NCI-H524 treated with DMSO at 0.1 percent for 48 hours (cell line): ENCODE results near the gene EPB41.
"Not testable (repeated sequence)": the region's sequence is repeated elsewhere in the genome, so short reads cannot be mapped to it uniquely, and the experiment has no call there.

Experiments
- DNase-seq: peaks from one replicate; lab custom pipeline; 2025; lab: John Stamatoyannopoulos, UW

The EPB41 gene

GRCh38 chr1:29133861-29134694 is 219.7 kb downstream of the EPB41 start:
- DNase-seq = no peak

DNA sequence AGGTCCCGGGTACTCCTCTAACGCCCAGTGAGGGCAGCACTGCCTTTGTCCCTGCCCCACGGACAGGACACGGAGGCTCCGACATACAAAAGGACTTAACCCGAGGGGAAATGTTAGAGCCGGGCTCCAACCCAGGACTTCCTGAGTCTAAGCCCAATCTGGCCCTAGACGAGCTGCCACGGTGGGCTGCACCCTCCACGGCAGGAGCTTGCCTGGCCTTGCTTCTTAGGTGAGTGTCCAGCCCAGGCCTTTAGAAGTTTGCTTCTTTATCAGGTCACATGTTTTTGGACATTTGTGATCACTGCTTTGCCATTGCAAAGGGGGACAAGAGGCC is 220.3 kb downstream of the EPB41 start:
- DNase-seq = no peak

- DNase-seq = no peak
Measured at GRCh38 chr1:29136391-29136915, 222.1 kb downstream of the EPB41 start.

GRCh38 chr1:29142714-29143113 is 228.3 kb downstream of the EPB41 start:
- DNase-seq = no peak

DNA sequence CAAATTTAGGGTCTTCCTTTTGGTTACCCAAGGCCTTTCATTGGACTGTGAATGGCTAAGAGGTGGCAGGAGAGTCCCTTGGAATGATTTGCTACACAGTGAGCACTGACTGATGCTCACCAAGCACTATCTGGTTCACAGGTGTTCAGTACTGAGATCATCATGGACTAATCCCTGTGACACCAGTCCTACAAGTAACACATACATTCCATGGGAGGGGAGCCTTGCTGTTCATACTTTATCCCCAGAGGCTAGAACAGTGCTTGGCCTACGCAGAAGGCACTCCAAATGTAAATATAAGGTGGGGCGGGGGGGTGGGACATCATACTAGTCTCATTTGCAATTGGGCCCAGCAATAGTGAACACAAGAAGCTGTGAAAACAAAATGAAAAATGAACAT is 229.8 kb downstream of the EPB41 start:
- no peak for DNase-seq

- DNase-seq = no peak
Measured at GRCh38 chr1:29145739-29146437, 231.5 kb downstream of the EPB41 start.

DNA sequence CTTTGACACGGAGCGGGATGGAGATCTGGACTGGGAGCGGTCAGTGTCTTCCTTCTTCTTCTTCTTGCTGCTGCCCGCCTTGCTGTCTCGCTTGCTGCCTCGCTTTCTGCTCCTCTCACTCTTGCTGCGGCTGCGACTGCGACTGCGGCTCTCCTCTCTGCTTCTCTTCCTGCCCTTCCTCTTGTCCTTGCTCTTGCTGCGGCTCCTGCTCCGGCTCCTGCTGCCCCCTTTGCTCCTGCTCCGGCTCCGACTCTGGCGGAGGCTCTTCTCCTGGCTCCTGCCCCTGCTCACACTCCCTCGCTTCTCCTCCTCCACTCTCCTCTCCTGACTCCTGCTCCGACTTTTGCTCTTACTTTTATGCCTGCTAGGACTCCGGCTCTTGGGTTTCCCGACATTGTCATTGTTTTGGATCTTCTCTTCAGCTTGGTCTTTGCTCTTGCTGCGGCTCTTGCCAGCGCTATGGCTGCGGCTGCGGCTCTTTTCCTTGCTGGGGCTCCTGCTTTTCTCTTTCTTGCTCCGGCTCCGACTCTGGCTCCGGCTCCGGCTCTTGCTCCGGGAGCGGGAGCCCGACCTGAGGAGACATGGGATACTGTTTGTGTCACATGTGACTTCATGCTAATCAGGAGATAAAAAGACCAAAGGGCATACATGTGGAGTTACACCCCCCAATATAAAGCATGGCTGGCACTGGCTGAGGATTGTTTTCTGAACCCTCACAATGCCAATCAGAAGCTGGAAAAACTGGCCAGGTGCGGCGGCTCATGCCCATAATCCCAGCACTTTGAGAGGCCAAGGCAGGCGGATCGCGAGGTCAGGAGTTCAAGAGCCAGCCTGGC is 234.5 kb downstream of the EPB41 start:
- no peak for DNase-seq

GRCh38 chr1:29150346-29150745 is 236.0 kb downstream of the EPB41 start:
- DNase-seq = not testable (repeated sequence)

GRCh38 chr1:29152046-29152805 is 237.9 kb downstream of the EPB41 start:
- DNase-seq = no peak

GRCh38 chr1:29156543-29157268 is 242.3 kb downstream of the EPB41 start:
- DNase-seq = no peak

- no peak for DNase-seq
Measured at GRCh38 chr1:29157269-29157601, 242.9 kb downstream of the EPB41 start.

DNA sequence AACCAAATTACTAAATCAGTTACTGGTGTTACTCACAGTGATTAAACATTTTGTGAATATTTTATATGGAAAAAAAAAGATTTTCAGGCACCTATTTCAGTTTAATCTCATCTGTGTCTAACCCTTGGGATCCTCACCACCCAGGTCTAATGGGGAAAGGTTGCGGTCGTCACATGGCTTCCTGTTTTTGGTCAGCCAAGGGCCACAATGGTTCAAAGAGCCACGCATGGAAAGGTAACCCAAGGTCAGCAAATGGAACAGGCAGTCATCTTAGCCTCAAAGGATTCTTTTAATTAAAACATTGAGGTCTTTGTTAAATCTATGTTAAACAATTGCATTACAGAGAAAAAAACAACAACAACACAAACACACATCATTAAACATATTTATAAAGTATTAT is 245.4 kb downstream of the EPB41 start:
- DNase-seq = no peak

DNA sequence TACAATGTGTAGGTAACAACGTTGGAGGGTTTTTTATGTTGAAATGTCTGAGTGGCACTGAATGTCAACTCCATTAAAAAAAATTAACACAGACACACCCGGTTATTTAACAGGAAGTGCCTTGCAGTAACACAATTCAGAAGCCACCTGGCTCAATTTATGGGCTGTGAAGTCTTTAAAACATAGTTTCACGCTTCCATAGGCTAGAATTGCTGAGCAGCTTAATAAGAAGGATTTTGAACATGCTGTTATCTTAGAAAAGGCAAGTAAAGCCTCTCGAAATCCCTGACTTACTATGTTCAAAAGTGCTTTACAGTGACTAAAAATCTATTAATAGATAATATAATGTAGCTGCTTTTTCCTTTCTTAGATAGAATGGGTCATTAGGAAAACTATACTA is 247.7 kb downstream of the EPB41 start:
- DNase-seq = no peak

- DNase-seq = no peak
Measured at GRCh38 chr1:29162476-29163138, 248.2 kb downstream of the EPB41 start.

DNA sequence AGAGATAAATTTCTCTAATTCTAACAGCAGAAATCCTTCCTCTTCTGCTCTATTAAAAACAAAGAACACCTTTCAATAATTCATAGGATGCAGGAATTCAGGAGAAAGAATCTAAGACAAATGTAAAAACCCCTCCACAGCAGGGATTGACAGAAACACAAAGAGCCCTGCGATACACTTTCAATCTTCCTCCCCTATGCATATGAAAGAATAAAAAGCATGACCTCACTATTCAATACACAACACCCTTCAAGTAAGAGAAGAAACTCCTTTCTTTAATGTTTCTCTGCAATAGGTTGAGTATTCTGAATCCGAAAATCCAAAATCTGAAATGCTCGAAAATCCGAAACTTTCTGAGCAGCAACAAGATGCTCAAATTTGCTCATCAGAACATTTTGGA is 250.2 kb downstream of the EPB41 start:
- DNase-seq = no peak

GRCh38 chr1:29166291-29166878 is 252.0 kb downstream of the EPB41 start:
- DNase-seq = no peak

DNA sequence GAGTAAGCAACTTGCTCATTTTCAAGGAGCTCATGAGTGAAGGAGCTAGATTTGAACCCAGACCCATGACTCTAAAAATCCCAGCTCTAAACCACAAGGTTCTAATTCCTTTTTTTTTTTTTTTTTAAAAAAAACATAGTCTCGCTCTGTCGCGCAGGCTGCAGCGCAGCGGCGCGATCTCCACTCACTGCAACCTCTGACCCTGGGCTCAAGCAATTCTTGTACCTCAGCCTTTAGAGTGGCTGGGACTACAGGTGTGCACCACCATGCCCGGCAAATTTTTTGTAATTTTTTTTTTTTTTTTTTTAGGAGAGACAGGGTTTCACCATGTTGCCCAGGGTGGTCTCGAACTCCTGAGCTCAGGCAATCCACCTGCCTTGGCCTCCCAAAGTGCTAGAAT is 253.5 kb downstream of the EPB41 start:
- DNase-seq = no peak
